ENCODE measurements around the gene NAV2.
A peak's percentile ranks its signal among the peaks of the same experiment; 100 is the strongest.

Gene NAV2

DNA sequence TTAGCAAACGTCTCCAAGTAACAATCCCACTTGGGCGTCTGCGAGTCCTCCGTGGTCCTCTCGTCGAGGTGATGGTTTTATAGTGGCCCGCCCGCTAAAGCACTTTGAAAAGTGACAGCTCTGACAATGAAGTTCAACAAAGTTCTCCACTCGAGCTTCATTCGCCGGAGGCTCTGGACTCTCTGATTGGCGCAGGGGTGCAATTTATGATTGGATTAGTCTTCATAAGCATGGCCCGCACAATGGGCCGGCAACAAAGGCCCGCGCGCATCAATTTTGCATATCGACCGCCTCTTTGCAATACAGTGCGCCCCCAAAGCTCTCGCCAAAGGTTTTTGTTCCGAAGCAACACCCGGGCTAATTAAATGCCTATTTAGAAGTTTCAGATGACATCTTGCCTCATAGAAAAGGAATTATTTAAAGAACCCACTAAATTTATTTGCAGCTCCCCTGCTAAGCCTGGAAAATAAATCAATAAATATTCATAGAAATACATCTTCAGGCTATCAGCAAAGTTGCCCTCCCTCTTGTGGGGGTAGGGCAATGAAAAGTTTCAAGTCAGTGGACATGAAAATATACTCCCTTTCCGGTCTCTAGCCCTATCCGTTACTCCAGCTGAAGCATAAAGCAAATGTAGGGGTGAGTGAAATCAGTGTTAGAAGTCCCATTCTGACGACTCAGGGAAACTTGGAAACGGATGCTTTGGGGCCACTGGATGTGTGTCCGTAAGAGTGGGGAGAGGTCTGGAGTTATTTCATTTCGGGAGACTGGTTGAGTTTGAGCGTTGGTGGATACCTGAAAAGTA, 448.0 kb downstream of the NAV2 start, which contains the start of gene DBX1:
DBX1 (minus strand) TSS at position 51 of the 805 bp plus-strand sequence. CDS start 151 bp downstream, outside the sequence.
- in situ Hi-C loops (cut with HindIII; ENCODE audit: low pct_ligation_motif_present, low pct_unique_long_range_greater_than_20kb, low sequenced_read_pairs): no loop called here
- no peak for DNase-seq

DNA sequence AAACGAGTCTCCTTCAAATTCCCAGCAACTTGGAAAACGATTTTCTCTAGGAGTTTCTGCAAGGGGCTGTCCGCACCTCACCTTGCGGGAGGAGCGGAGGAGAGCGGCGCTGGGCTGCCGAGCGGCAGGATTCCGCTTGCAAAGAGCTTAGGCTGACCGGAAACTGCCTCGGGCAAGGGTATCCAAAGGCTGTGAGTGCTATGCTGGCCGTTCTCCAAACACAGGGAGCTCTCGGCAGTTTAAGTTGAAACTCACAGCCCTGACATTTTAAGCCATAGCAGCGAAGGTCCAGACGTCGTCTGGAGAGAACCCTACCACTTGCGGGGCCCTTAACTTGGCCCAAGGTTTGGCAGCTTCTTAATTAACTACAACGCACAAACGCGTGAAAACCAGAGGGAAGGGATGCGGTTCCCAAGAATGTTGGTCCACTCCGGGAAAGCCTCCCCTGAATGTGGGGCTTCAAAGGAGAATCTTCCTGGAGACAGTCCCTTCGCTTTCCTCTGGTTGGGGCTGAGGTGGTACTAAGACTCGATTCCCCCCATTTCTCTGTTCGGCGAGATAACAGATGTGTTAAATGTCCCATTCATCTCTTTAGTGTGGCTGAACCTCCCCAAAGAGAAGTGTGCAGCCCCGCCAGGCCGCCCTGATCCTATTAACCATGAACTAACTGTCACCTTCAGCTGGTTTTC, 448.7 kb downstream of the NAV2 start:
- in situ Hi-C loops (cut with HindIII; ENCODE audit: low pct_ligation_motif_present, low pct_unique_long_range_greater_than_20kb, low sequenced_read_pairs): no loop called here
- DNase-seq: no peak

DNA sequence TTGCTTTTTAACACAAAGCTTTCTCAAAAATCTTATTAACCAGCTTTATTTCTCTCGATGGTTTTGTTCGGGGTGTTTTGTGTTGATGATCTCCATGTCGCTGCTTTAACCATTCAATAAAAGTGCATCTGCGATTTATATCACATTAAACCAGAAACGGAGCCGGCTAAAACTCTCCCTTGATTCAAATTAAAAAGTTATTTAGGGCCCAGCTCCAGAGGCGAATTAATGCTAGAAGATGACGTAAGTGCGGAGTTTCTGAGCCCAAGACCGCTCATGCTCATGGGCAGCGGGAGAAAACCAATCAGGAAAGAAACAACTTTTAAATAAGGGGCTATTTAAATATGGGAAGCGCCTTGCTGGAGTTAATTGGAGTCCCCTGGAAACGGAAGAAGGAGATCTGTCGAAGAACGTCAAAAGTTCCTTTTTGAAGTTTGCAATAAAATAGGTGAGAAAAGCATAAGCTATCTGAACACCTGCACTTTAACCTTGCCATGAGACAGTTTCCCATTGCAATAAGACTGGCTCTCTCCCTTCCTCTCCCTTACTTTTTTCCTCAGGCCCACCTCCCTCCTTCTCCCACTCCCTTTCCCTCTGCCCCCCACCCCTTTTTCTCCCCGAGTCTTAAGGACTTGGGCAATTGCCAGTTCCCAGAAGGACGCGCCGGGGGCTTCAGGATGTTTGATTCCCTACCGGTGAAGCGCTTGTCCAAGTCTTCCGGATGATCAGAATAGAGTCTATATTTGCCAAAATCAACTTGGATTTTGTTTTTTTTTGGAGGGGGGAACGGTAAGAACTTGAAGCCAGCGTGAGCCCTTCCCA, 449.5 kb downstream of the NAV2 start:
- DNase-seq: no peak
- in situ Hi-C loops (cut with HindIII; ENCODE audit: low pct_ligation_motif_present, low pct_unique_long_range_greater_than_20kb, low sequenced_read_pairs): no loop called here

DNA sequence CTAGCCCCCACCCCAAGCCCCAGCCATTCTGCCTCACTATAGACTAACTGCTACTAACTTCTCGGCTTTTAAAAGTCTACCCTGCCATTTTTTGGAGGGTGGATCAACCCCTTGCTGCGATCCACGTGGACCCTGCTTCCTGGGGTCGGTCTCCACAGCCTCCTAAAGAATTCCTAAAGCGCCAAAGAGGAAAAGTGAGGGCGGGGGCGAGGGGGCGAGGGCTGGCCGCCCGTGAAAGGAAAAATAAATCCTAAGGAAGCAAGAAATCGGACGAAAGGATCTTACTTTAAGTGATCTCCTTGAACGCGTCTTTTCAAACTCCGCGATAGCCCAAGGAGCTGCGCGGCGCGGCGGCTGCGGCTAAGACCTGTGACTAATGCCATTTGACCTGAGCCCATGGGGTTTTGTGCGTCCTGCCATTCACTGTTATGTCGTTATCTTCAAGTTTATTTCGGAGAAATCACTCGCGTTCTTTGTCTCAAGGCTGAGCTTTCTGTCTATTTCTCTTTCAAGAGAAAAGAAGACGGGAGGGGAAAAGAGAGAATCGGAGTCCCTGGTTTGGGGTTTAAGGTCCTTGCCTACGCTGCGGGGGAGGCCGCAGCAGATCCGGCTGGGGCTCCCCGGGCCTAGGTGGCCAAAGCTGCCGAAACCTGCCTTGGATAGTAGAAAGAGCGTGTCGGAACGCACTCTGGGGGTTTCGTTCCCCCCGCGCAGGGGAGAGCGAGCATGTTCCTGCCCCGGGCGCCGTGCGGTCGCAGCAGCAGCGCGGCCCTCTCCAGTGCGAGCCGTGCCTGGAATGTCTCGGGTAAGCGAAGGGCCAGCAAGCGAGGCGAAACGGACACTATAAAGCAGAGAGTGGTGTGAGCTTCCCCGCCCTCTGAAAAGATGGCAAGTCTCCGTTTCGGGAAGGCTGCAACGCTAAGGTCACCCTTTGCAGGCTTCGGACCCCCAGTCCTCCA, 450.5 kb downstream of the NAV2 start:
- in situ Hi-C loops (cut with HindIII; ENCODE audit: low pct_ligation_motif_present, low pct_unique_long_range_greater_than_20kb, low sequenced_read_pairs): no loop called here
- DNase-seq: peak; percentile 30

DNA sequence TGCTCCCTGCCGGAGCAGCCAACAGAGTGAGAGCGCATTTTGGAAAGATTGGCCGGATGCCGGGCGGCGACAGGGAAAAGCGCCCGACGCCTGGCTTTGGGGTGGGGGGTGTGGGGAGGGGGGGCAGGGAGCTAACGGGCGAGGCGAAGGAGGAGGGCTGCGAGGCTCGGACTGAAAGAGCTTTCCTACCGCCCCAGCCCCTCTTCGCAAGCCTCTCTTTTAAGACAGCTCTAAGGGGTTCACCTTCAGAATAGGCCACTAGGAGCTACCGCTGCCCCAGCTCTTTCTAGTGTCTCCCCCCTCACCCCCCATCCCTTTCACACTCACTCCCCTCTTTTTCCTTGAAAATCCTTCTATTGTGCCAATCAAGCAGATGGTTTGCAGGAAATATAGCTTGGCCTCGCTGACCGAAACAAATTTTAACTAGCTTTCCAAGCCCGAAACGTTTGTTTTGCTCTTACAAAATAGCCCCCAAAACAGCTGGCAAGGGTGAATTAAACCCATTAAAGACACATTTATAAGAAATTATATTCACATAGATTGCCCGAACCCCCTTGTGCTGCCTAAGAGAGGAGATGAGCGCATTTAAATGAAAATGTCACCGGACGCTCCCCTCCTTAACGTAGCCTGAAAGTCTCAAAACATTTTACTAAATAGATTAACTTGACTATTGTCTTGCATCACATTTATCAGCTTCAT, 451.3 kb downstream of the NAV2 start:
- in situ Hi-C loops (cut with HindIII; ENCODE audit: low pct_ligation_motif_present, low pct_unique_long_range_greater_than_20kb, low sequenced_read_pairs): no loop called here
- no peak for DNase-seq

Data from ACHN (cell line).